Measurements from ENCODE around the gene PTGFRN.

The PTGFRN gene

DNA sequence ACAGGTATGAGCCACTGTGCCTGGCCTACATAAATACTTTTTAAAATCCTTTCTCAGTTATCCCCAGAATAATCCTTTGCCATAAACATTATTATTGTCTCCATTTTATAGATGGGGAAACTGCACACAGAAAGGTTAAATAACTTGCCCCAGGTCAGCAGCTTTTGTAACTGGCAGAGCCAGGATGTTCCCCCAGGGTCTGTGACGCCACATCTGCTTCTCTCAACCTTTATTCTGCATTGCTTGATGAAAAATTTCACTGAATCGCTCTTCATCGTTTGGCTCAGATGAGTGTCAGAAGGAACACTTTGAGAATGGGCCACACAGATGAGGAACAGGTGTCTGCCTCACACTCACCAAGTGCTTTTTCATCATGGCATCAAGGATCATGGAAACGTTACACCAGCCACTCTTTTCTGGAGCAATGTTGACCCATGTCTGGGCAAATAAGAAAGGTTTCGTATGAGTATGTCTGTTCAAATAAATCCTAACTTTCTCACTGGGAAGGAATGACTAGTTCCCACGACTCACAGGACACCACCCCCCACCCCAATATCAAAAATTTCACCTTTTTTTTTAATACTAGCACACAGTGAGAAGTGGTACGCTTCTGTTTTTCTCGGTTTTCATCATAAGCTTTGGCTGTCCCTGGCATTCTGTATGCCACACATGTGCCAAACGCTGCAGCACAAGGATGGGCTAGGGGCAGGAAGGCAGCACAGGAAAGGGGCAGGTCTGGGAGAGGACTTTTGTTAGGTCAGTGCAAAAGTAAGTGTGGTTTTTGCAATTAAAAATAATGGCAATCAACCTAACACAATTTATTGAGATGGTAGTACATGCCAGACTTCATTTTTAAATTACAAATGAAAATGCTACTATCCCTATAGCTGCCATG lies 9.0 kb upstream of the PTGFRN start:
- Histone ChIP-seq H3K36me3 (ENCODE audit: low read length) (no peaks in the 10 kb centered on the region), H3K4me2 (ENCODE audit: low read depth, low read length, poor library complexity, severe bottlenecking) (no peak overlapping the region), H3K9me3 (ENCODE audit: insufficient read depth, low read length) (no peaks in the 10 kb centered on the region), H3K27me3 (ENCODE audit: low read length) (no peaks in the 10 kb centered on the region), H3K4me3 (ENCODE audit: insufficient read depth, low read length, poor library complexity, severe bottlenecking) (no peak overlapping the region), H3F3A (ENCODE audit: insufficient read depth) (no peaks in the 10 kb centered on the region), H3K9ac (ENCODE audit: low read length) (no peak overlapping the region), H3K79me2 (ENCODE audit: insufficient read depth, low read length) (no peaks in the 10 kb centered on the region), H4K20me1 (ENCODE audit: low read depth, low read length) (no peaks in the 10 kb centered on the region), H3K9me2 (replicated peaks; ENCODE audit: insufficient read depth, low read length) (no peaks in the 10 kb centered on the region), H3K27ac (ENCODE audit: low read depth, low read length) (no peak overlapping the region), H2AFZ (ENCODE audit: low read depth, low read length, severe bottlenecking) (no peak overlapping the region)
- TF ChIP-seq EZH2phosphoT487 (conservative IDR thresholded peaks at IDR 0.05; ENCODE audit: low read length) (no peak), CTCF (IDR thresholded peaks at IDR 0.05; ENCODE audit: insufficient read depth, low read length, poor library complexity, severe bottlenecking) (no peak)

DNA sequence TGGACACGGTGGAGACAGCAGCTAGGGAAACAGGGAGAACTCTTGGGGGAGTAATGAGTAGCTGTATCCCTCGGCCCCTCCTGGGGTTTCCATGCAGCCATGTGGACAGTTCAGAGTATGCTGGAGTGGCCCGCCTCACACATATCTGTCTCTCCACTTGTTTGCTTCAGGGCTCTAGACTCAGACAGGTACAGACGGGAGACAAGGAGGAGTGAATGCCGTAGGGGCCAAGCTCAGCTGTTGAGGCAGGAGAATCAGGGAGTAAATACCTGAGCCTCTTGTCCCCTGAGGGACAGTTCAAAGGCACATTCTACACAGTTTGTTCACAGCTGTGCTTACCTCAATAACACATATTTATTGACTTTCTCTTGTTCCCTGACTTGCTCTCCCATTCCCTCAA lies 7.7 kb upstream of the PTGFRN start:
- Histone ChIP-seq H2AFZ (ENCODE audit: low read depth, low read length, severe bottlenecking) (no peak overlapping the region), H3K79me2 (ENCODE audit: insufficient read depth, low read length) (no peaks in the 10 kb centered on the region), H3K36me3 (ENCODE audit: low read length) (no peaks in the 10 kb centered on the region), H3F3A (ENCODE audit: insufficient read depth) (no peaks in the 10 kb centered on the region), H3K4me3 (ENCODE audit: insufficient read depth, low read length, poor library complexity, severe bottlenecking) (no peak overlapping the region), H3K9me2 (replicated peaks; ENCODE audit: insufficient read depth, low read length) (no peaks in the 10 kb centered on the region), H3K27ac (ENCODE audit: low read depth, low read length) (no peak overlapping the region), H3K9ac (ENCODE audit: low read length) (no peak overlapping the region), H3K27me3 (ENCODE audit: low read length) (no peaks in the 10 kb centered on the region), H4K20me1 (ENCODE audit: low read depth, low read length) (no peaks in the 10 kb centered on the region), H3K9me3 (ENCODE audit: insufficient read depth, low read length) (no peaks in the 10 kb centered on the region), H3K4me2 (ENCODE audit: low read depth, low read length, poor library complexity, severe bottlenecking) (no peak overlapping the region)
- TF ChIP-seq EZH2phosphoT487 (conservative IDR thresholded peaks at IDR 0.05; ENCODE audit: low read length): no peak
- TF ChIP-seq CTCF (IDR thresholded peaks at IDR 0.05; ENCODE audit: insufficient read depth, low read length, poor library complexity, severe bottlenecking): no peak

DNA sequence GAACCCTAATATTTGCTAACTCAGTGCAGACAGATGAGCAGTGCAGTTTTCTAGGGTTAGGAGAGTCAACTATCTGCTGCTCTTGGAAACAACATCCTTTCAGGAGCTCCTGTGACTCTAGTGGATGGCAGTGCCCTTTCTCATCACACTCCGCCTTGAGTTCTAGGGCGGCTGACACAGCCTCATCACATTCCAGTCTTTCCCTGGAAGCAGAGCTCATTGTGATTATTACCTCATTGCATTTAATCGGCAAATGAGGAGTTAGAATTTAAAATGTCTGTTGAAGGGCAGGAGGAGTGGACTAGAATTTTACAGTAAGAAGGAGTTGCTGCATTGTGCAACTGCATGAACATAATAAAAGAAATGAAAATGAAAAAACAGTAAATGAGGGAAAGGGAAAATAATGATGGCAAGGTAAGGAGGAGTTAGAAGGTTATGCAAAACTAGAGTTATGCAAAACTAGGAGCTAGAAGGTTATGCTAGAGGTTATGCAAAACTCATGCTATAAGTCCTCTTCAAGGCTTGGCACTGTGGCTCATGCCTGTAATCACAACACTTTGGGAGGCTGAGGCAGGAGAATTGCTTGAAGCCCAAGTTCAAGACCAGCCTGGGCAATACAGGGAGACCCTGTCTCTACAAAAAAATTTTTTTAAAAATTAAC lies 6.9 kb upstream of the PTGFRN start:
- Histone ChIP-seq H3K4me3 (ENCODE audit: insufficient read depth, low read length, poor library complexity, severe bottlenecking) (no peak overlapping the region), H3K9ac (ENCODE audit: low read length) (no peak overlapping the region), H3K36me3 (ENCODE audit: low read length) (no peaks in the 10 kb centered on the region), H2AFZ (ENCODE audit: low read depth, low read length, severe bottlenecking) (no peak overlapping the region), H3K27me3 (ENCODE audit: low read length) (no peaks in the 10 kb centered on the region), H3K9me2 (replicated peaks; ENCODE audit: insufficient read depth, low read length) (no peaks in the 10 kb centered on the region), H3K79me2 (ENCODE audit: insufficient read depth, low read length) (no peaks in the 10 kb centered on the region), H3F3A (ENCODE audit: insufficient read depth) (no peaks in the 10 kb centered on the region), H3K27ac (ENCODE audit: low read depth, low read length) (no peak overlapping the region), H3K9me3 (ENCODE audit: insufficient read depth, low read length) (no peaks in the 10 kb centered on the region), H4K20me1 (ENCODE audit: low read depth, low read length) (no peaks in the 10 kb centered on the region), H3K4me2 (ENCODE audit: low read depth, low read length, poor library complexity, severe bottlenecking) (no peak overlapping the region)
- TF ChIP-seq EZH2phosphoT487 (conservative IDR thresholded peaks at IDR 0.05; ENCODE audit: low read length) (no peak), CTCF (IDR thresholded peaks at IDR 0.05; ENCODE audit: insufficient read depth, low read length, poor library complexity, severe bottlenecking) (no peak)
